T-helper 1 cell (primary cell): ENCODE measurements around the gene ATP8A2.

Source experiments
- DNase-seq, 5 donors: peaks; one replicate each; pipeline ENCODE4 v3.0.0-alpha.2; 2012 to 2020

Gene ATP8A2

GRCh38 chr13:25865391-25865790 is 493.6 kb downstream of the ATP8A2 start:
- DNase-seq: no peak

GRCh38 chr13:25867038-25867437 is 495.3 kb downstream of the ATP8A2 start:
- no peak for DNase-seq

DNA sequence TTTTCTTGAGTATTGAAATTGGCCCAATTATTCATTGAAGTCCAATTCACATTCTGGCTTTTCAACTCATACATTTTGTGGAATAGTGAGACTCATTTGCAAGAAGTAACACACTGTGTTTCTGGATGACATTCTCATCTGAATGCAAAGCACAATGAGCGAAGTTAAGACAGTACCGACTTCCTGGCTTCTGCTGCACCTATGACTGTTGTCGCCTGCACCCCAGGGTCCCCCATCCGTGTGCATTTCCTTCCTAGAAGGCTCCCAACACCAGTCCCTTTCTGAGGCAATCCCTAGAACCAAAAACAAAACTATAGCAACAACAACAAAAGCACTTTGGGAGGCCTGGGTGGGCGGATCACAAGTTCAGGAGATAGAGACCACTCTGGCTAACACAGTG is 496.7 kb downstream of the ATP8A2 start:
- no peak for DNase-seq

DNA sequence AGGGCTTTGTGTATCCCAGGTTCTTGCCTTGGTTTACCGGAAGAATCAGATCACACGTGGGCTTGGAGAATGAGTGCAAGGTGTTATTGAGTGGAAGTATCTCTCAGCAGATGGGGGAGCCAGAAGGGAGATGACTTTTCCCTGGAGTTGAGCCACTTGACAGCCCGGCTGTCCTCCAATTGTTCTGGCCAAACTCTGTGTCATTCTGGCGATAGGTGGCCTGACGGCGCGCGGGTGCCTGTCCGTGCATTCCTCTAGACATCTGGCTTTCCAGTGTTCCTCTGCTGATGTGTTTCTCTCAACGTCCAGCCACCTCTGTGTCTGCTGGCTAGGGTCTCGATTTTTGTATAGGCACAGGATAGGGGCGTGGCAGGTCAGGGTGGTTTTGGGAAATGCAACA is 498.2 kb downstream of the ATP8A2 start:
- no peak for DNase-seq

- peak in 1 of 5 donors; percentile 16 for DNase-seq
These were observed 499.8 kb downstream of the ATP8A2 start for GRCh38 chr13:25871389-25872125.

DNA sequence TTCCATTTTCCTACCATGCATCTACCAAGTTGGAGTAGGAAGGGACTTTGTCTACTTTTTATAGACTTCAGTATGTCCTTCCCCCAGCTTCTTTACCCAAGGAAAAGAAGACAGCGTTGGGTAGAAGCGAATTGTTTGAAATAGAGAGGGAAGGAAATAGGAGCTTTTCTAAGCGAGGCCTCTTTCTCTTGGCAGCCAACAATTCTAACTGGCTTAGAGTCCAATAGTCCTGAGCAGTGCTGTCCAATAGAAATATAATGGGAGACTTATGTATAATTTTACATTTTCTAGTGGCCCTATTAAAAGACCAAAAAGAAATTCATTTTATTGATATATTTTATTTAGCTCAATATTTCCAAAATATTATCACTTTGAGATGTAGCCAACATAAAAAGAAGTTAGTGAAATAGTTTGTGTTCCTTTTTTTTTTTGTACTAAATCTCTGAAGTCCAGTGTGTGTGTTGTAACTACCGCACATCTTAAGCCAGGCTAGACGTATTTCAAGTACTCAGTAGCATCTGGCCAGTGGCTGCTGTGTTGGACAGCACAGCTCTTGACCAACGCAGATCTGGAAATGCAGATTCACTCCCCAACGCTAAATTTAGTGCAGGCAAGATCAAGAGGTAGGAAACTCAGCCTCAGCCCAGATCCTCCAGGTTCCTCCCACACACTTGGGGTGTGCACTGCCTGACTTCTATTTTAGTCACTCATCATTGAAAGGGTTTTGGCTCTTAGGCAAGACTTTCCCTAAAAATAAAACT is 500.9 kb downstream of the ATP8A2 start:
- DNase-seq: no peak

- no peak for DNase-seq
These were observed 501.5 kb downstream of the ATP8A2 start for GRCh38 chr13:25873242-25873612.

- peak in 1 of 5 donors; percentile 19 for DNase-seq
These were observed 502.4 kb downstream of the ATP8A2 start for GRCh38 chr13:25874064-25874737.

- peak in 4 of 5 donors; percentile 33 to 80 (median 47) for DNase-seq
These were observed 503.1 kb downstream of the ATP8A2 start for GRCh38 chr13:25874907-25875306.

DNA sequence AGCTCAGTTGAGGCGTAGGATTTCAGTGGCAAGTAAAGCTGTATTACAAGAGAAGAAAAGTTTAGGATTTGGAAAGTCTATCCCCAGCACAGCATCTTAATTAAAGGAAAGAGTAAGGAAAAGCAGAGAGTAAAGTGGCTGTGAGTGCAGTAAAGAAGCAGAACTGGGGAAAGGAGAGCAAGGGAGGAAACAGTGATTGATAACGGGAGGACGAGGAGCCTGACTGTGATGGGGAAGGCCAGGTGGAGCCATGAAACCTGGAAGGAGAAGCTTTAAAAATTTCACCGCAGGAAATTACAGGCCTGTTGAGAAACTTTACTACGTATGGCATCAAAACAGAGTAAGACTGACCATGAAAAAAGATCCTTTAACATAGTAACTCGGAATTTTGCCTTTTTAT is 504.5 kb downstream of the ATP8A2 start:
- DNase-seq: no peak

GRCh38 chr13:25879466-25879865 is 507.7 kb downstream of the ATP8A2 start:
- no peak for DNase-seq

DNA sequence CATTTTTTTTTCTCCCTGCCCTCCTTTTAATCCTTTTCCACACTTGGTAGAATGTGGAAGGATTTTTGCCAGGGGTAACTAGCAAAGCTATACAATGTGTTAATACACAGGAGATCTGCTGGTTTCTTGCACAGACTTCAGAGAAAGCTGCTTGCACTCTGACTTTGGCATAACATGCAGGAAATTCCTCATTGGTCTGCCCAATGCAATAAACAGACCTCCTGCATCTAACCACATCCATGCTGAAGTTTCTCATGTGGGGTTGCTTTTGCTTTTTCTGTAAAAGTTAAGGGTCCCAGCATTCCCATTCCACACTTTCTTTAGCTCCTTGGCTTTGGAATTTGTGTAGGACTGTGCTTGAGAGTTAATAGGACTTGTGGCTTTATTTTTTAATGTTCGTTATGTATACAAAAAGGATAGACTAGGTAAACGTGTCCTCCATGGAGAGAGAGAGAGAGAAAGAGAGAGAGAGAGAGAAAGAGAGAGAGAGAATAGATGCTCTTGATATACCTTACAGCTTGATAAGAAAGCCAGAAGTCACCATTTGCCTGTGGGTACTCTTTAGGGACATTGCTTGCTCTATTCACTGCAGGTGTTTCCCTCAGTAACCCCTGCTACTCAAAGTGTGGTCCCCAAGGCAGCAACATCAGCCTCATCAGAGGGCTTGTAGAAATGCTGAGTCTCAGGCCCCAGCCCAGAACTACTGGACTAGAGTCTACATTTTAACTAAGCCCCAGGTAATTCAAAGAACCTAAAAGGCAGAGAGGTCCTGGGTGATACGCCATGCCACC is 509.6 kb downstream of the ATP8A2 start:
- no peak for DNase-seq

- DNase-seq: no peak
These were observed 510.2 kb downstream of the ATP8A2 start for GRCh38 chr13:25881971-25882451.

DNA sequence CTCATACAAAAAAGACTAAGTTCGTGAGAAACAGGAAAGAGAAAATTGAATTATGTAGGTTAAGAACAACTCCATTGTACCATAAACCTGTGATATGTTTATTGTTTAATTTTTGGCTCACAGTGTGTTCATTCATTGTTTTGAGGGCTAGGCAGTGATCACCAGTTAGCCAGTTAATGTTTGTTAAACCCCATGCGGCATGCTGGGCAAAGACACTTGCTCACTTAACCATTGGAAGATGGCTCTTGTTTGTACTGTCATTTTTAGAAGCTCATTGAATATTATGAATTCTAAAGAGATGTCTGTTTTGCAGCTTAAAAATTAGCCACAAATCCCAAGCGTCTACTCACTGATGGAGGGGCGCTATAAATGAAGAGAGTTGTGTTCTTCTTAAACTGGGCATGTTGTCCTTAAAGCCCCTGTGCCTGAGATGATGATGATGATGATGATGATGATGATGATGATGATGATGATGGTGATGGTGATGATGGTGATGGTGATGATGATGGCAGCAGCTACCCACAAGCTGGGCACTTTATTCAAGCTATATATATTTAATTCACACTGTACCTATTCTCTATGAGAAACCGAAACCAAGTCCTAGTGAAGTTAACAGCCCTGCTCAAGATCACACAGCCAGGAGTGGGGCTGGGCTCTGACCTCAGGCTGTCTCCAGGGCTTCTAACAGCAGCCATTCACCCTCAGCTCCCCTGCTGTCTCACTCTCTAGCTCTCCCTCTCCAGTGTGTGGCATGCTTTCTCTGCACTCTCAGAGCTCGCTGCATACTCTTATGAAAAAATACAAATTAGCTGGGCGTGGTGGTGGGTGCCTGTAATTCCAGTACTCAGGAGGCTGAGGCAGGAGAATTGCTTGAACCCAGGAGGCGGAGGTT is 510.9 kb downstream of the ATP8A2 start:
- no peak for DNase-seq

DNA sequence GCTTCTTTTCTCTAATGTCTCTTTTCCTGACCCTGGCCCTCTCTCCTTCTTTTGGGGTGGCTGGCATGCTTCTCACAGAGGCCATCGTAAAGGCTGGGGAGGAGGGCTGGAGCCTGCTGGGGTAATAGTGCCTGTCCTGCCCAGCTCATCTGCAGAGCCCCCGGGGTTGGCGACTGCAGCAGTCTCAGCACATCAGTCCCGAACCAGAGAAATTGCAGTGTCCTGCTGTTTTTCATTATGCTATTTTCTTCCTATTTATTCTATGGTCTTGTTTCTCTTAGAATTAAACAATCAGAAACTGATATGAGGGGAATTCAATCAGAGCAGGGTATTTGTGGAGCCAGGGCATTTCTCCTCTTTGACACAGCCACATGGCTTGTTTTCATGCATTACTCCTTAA is 513.6 kb downstream of the ATP8A2 start:
- no peak for DNase-seq

GRCh38 chr13:25886438-25887214 is 514.9 kb downstream of the ATP8A2 start:
- peak in 1 of 5 donors; percentile 29 for DNase-seq

GRCh38 chr13:25887962-25888655 is 516.3 kb downstream of the ATP8A2 start:
- DNase-seq: no peak

GRCh38 chr13:25890671-25891212 is 519.0 kb downstream of the ATP8A2 start:
- no peak for DNase-seq

DNA sequence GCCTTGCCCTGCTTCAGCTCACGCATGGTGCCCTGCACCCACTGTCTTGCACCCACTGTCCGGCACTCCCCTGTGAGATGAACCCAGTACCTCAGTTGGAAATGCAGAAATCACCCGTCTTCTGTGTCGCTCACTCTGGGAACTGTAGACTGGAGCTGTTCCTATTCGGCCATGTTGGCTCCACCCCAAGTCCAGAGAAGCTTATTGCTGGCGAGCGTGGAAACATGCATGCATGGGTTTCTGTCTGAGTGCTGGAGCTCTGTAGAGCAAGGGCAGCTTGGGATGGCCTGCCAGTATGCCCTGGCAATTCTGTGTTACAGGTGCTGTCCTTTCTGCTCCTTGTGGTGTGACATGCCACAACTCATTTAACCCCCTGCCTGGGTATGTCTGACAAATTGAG is 527.2 kb downstream of the ATP8A2 start:
- no peak for DNase-seq

- no peak for DNase-seq
These were observed 527.7 kb downstream of the ATP8A2 start for GRCh38 chr13:25899464-25899863.
